OCI-LY1 (cell line): ENCODE measurements around the gene YPEL5.

Source experiments
- H2AFZ ChIP-seq: fragments of 200-600 bp; sonication (generic), shearing (Covaris generic); 2 replicates; pipeline ENCODE4 v1.6.0; 2014; ENCODE audit warnings: antibody characterized with exemption, mild to moderate bottlenecking, low read length
- H3F3A ChIP-seq: fragments of 200-600 bp; sonication (generic), shearing (Covaris generic); 2 replicates; pipeline ENCODE4 v1.6.0; 2014; ENCODE audit warnings: mild to moderate bottlenecking, antibody characterized with exemption, low read length, moderate library complexity; ENCODE audit not compliant: insufficient read depth
- H3K27ac ChIP-seq: fragments of 200-600 bp; sonication (generic); 2 replicates; pipeline ENCODE4 v1.5.1; 2014; ENCODE audit warnings: low read length, mixed run types, mild to moderate bottlenecking, low read depth; ENCODE audit not compliant: poor library complexity, severe bottlenecking
- H3K27me3 ChIP-seq: fragments of 200-600 bp; sonication (generic); 2 replicates; pipeline ENCODE4 v1.6.0; 2014; ENCODE audit warnings: antibody characterized with exemption, mild to moderate bottlenecking, low read length, moderate library complexity; ENCODE audit not compliant: insufficient read depth
- H3K36me3 ChIP-seq: fragments of 200-600 bp; sonication (generic); 2 replicates; pipeline ENCODE4 v1.6.1; 2014; ENCODE audit warnings: mild to moderate bottlenecking, antibody characterized with exemption, low read length, moderate library complexity, mixed read lengths; ENCODE audit not compliant: insufficient read depth
- H3K4me1 ChIP-seq: fragments of 200-600 bp; sonication (generic); 2 replicates; pipeline ENCODE4 v1.5.1; 2014; ENCODE audit warnings: mild to moderate bottlenecking, low read length, moderate library complexity; ENCODE audit not compliant: insufficient read depth, severe bottlenecking
- H3K4me2 ChIP-seq: fragments of 200-600 bp; sonication (generic), shearing (Covaris generic); 2 replicates; pipeline ENCODE4 v1.6.1; 2014; ENCODE audit warnings: low read length
- H3K4me3 ChIP-seq: fragments of 200-600 bp; sonication (generic); 2 replicates; pipeline ENCODE4 v1.5.1; 2014; ENCODE audit warnings: low read length, low read depth, mild to moderate bottlenecking, mixed read lengths; ENCODE audit not compliant: poor library complexity, severe bottlenecking
- H3K79me2 ChIP-seq: fragments of 200-600 bp; shearing (Covaris generic); 2 replicates; pipeline ENCODE4 v1.6.1; 2016; ENCODE audit warnings: mixed run types, low read length, mixed read lengths; ENCODE audit not compliant: insufficient read depth
- H3K9ac ChIP-seq: fragments of 200-600 bp; sonication (generic), shearing (Covaris generic); 2 replicates; pipeline ENCODE4 v1.6.1; 2014; ENCODE audit warnings: mild to moderate bottlenecking, low read length, mixed read lengths
- H3K9me2 ChIP-seq: fragments of 200-600 bp; sonication (generic), shearing (Covaris generic); 2 replicates; pipeline ENCODE4 v1.6.1; 2014; ENCODE audit warnings: low read depth, mild to moderate bottlenecking, low read length, mixed read lengths
- H3K9me3 ChIP-seq: fragments of 200-600 bp; shearing (Covaris generic); 2 replicates; pipeline ENCODE4 v1.6.1; 2014; ENCODE audit warnings: low read length, mixed read lengths
- H4K20me1 ChIP-seq: fragments of 200-600 bp; sonication (generic), shearing (Covaris generic); 2 replicates; pipeline ENCODE4 v1.6.0; 2016; ENCODE audit warnings: mild to moderate bottlenecking, low read length; ENCODE audit not compliant: insufficient read depth
- EZH2 ChIP-seq: fragments of 200-600 bp; sonication (generic), shearing (Covaris generic); IDR thresholded peaks from 2 replicates; pipeline ENCODE4 v1.8.0; 2017; ENCODE audit warnings: borderline replicate concordance, mixed run types, mild to moderate bottlenecking, antibody characterized with exemption, low read length, moderate library complexity, mixed read lengths
- TF ChIP-seq, protein P1 (sequence below): fragments of 200-600 bp; sonication (generic), shearing (Covaris generic); IDR thresholded peaks from 2 replicates; pipeline ENCODE4 v1.5.1; 2017; ENCODE audit warnings: mild to moderate bottlenecking, antibody characterized with exemption, low read length, moderate library complexity, mixed read lengths

YPEL5 gene

DNA sequence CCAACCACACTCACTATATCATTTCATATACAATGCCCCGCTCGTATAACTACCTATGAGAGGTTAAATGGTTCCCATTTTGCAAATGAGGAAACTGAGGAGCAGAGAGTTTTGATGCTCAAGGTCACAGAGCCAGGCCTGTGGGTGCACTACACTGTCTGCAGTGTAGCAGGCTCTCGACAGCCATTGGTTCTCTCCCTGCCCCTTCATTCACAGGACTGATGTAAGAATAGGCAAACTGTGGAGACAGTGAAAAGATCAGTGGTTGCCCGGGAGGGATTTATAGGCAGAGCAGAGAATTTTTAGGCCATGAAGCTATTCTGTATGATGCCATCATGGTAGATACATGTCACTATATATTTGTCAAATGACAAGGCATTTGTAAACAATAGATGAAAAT, 45.5 kb downstream of the YPEL5 start:
- Histone ChIP-seq H3K27me3 (no peaks in the 10 kb centered on the region), H3K4me1 (no peaks in the 10 kb centered on the region), H3K36me3 (no peaks in the 10 kb centered on the region), H3K9me3 (no peaks in the 10 kb centered on the region), H3K27ac (no peak overlapping the region), H2AFZ (no peak overlapping the region), H3K4me3 (no peak overlapping the region), H3K4me2 (no peak overlapping the region), H3K9ac (no peak overlapping the region), H3K79me2 (no peaks in the 10 kb centered on the region), H4K20me1 (no peaks in the 10 kb centered on the region), H3K9me2 (no peaks in the 10 kb centered on the region), H3F3A (no peaks in the 10 kb centered on the region)
- TF ChIP-seq, protein P1, sequence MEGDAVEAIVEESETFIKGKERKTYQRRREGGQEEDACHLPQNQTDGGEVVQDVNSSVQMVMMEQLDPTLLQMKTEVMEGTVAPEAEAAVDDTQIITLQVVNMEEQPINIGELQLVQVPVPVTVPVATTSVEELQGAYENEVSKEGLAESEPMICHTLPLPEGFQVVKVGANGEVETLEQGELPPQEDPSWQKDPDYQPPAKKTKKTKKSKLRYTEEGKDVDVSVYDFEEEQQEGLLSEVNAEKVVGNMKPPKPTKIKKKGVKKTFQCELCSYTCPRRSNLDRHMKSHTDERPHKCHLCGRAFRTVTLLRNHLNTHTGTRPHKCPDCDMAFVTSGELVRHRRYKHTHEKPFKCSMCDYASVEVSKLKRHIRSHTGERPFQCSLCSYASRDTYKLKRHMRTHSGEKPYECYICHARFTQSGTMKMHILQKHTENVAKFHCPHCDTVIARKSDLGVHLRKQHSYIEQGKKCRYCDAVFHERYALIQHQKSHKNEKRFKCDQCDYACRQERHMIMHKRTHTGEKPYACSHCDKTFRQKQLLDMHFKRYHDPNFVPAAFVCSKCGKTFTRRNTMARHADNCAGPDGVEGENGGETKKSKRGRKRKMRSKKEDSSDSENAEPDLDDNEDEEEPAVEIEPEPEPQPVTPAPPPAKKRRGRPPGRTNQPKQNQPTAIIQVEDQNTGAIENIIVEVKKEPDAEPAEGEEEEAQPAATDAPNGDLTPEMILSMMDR: no peak
- no peak for TF ChIP-seq EZH2

DNA sequence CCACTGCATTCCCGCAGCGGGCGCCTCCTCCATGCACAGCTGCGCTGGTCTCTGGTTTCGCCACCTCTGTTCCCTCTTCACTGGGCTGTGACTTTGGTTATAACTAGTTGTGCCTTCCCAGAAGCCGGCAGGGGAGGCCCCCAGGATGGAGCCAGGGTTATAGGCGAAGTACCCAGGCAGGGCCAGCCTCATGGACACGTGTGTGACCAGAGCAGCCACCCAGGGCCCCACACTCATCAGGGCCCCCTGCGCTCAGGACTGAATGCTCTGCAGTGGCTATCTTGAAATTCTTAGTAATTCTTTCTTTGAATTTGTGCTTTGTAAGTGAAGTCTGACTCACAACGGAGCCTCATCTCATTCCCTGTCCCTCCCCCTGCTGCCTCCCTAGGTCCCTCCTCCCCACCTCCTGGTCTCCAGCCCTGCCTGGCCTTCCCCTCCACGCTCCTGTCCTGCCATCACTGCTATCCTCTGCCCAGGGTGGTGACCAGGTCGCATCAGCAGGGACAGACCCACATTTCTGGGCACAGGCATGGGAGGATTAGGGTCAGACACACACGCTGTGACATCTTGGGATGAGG, 46.4 kb downstream of the YPEL5 start:
- Histone ChIP-seq H3K4me3 (no peak overlapping the region), H3K27me3 (no peaks in the 10 kb centered on the region), H2AFZ (no peak overlapping the region), H3K79me2 (no peaks in the 10 kb centered on the region), H4K20me1 (no peaks in the 10 kb centered on the region), H3K36me3 (no peaks in the 10 kb centered on the region), H3K9ac (no peak overlapping the region), H3K4me2 (no peak overlapping the region), H3K4me1 (no peaks in the 10 kb centered on the region), H3F3A (no peaks in the 10 kb centered on the region), H3K27ac (no peak overlapping the region), H3K9me3 (no peaks in the 10 kb centered on the region), H3K9me2 (no peaks in the 10 kb centered on the region)
- no peak for TF ChIP-seq EZH2
- TF ChIP-seq, protein P1: no peak

DNA sequence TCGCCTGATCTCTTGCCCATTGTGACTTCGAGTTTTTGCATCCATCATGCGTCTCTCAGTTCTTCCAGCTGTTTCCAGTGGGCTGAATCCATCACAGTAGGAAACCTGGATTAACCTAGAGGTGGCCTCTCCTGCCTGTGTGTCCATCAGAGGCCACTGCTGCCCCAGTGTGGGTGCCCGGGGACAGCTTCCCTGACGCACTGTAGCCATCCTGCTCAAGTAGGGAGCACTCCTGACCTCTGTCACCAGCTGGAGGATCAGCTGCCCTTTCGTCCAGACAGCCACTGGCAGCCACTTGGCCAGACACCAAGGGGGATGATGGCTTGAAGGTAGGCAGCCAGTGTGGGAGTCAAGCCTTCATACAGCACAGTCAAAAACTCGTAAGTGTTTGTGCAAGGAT, 47.6 kb downstream of the YPEL5 start:
- Histone ChIP-seq H4K20me1 (no peaks in the 10 kb centered on the region), H3K27me3 (no peaks in the 10 kb centered on the region), H3K4me2 (no peak overlapping the region), H3K9me3 (no peaks in the 10 kb centered on the region), H2AFZ (no peak overlapping the region), H3K4me3 (no peak overlapping the region), H3F3A (no peaks in the 10 kb centered on the region), H3K79me2 (no peaks in the 10 kb centered on the region), H3K4me1 (no peaks in the 10 kb centered on the region), H3K36me3 (no peaks in the 10 kb centered on the region), H3K9ac (no peak overlapping the region), H3K27ac (no peak overlapping the region), H3K9me2 (no peaks in the 10 kb centered on the region)
- no peak for TF ChIP-seq EZH2
- TF ChIP-seq, protein P1: no peak
